AG09319 (cell line): ENCODE results near the gene NCS1.

ENCODE experiments used
- DNase-seq: peaks from one replicate; pipeline ENCODE4 v3.0.0-alpha.2; 2010; ENCODE audit warnings: low read depth; ENCODE audit errors: extremely low read depth
- TF ChIP-seq, protein P1 (sequence below): IDR thresholded peaks from 2 replicates; pipeline ENCODE4 v1.5.1; 2011; ENCODE audit warnings: low read depth, mild to moderate bottlenecking, inconsistent platforms, low read length, moderate library complexity

NCS1 gene

GRCh38 chr9:130286072-130286770, 114.0 kb downstream of the NCS1 start:
- TF ChIP-seq, protein P1, sequence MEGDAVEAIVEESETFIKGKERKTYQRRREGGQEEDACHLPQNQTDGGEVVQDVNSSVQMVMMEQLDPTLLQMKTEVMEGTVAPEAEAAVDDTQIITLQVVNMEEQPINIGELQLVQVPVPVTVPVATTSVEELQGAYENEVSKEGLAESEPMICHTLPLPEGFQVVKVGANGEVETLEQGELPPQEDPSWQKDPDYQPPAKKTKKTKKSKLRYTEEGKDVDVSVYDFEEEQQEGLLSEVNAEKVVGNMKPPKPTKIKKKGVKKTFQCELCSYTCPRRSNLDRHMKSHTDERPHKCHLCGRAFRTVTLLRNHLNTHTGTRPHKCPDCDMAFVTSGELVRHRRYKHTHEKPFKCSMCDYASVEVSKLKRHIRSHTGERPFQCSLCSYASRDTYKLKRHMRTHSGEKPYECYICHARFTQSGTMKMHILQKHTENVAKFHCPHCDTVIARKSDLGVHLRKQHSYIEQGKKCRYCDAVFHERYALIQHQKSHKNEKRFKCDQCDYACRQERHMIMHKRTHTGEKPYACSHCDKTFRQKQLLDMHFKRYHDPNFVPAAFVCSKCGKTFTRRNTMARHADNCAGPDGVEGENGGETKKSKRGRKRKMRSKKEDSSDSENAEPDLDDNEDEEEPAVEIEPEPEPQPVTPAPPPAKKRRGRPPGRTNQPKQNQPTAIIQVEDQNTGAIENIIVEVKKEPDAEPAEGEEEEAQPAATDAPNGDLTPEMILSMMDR: no peak
- DNase-seq: no peak
